K562 (cell line): ENCODE results near the gene PPP2R3C. TPM values are rescaled to one million over a fixed set of nuclear protein-coding genes. Genes with fewer than 3 reads are reported as not detected.

Source experiments
- ATAC-seq: fragments of 200-7000 bp; cut with Tn5 transposase; 3 replicates; pipeline ENCODE4 v1.9.1; 2020; ENCODE audit warnings: moderate library complexity
- BruUV-seq: library from RNA; stranded (reverse); fragments of 400-500 nt; replicated peaks from 2 replicates; lab custom pipeline; 2021; lab: Mats Ljungman, UMichigan
- CTCF ChIA-PET: fragments of 300-600 bp; formaldehyde crosslinking; extraction: SDS; loops from one replicate; lab custom pipeline; 2021; ENCODE audit warnings: low intra/inter-chr PET ratio; lab: Yijun Ruan, JAX
- POLR2A ChIA-PET: fragments of 300-600, 350-650 bp; sonication (Branson Sonifier 250); formaldehyde crosslinking; extraction: SDS; loops from one replicate; lab custom pipeline; 2021; ENCODE audit warnings: antibody characterized with exemption, inconsistent platforms; lab: Yijun Ruan, JAX
- DNase-seq, 4 experiments: peaks; one replicate each; pipeline versions ENCODE4 v3.0.0 to v3.0.0-alpha.2; 2011 to 2018; ENCODE audit warnings: low spot score in 3 of 4, mixed read lengths in 3 of 4; ENCODE audit errors: extremely low read depth in 1 of 4
- FAIRE-seq: peaks from 2 replicates; lab custom pipeline; 2011; peaks lifted over from hg19 to GRCh38; lab: Jason Lieb, UNC
- H2AFZ ChIP-seq: 2 replicates; pipeline ENCODE4 v1.6.0; 2011; ENCODE audit warnings: low read depth, low read length, control low read depth, inconsistent platforms
- H3K27ac ChIP-seq: fragments of 200-600 bp; 3 replicates; pipeline ENCODE4 v1.8.0; 2011; ENCODE audit warnings: low read depth, mild to moderate bottlenecking, control low read depth, inconsistent platforms, low read length, moderate library complexity, mixed read lengths; ENCODE audit errors: extremely low read depth
- H3K27me3 ChIP-seq, 2 experiments: fragments of 300-600 bp in 1 of 2; 2 replicates in 1 of 2; 3 replicates in 1 of 2; pipeline versions ENCODE4 v1.6.0 to v1.8.0; 2011; ENCODE audit warnings: inconsistent platforms in 2 of 2, low read length in 2 of 2, mild to moderate bottlenecking in 1 of 2, mixed read lengths in 1 of 2, moderate library complexity in 1 of 2; ENCODE audit not compliant: control insufficient read depth in 2 of 2, insufficient read depth in 2 of 2
- H3K36me3 ChIP-seq: fragments of 300-600 bp; 3 replicates; pipeline ENCODE4 v1.8.0; 2011; ENCODE audit warnings: mild to moderate bottlenecking, low read length, inconsistent platforms; ENCODE audit not compliant: control insufficient read depth, insufficient read depth
- H3K4me1 ChIP-seq, 2 experiments: fragments of 200-600 bp in 1 of 2; replicated peaks in 1 of 2; 2 replicates in 1 of 2; 3 replicates in 1 of 2; pipeline versions ENCODE4 v1.5.1 to v1.8.0; 2011; ENCODE audit warnings: inconsistent platforms in 2 of 2, low read length in 2 of 2, mild to moderate bottlenecking in 1 of 2, mixed read lengths in 1 of 2, moderate library complexity in 1 of 2; ENCODE audit not compliant: control insufficient read depth in 2 of 2, insufficient read depth in 2 of 2
- H3K4me2 ChIP-seq: 2 replicates; pipeline ENCODE4 v1.6.1; 2011; ENCODE audit warnings: low read length, control low read depth, inconsistent platforms, mixed read lengths; ENCODE audit not compliant: insufficient read depth
- H3K4me3 ChIP-seq: fragments of 200-600 bp; sonication (generic), shearing (Covaris generic); 2 replicates; pipeline ENCODE4 v1.5.1; 2016; ENCODE audit warnings: control low read depth, inconsistent platforms
- H3K79me2 ChIP-seq: fragments of 200-600 bp; 3 replicates; pipeline ENCODE4 v1.8.0; 2011; ENCODE audit warnings: low read length, inconsistent platforms; ENCODE audit not compliant: control insufficient read depth, insufficient read depth
- H3K9ac ChIP-seq, 2 experiments: 2 replicates each; pipeline versions ENCODE4 v1.6.0 to v1.6.1; 2011; ENCODE audit warnings: low read depth in 2 of 2, low read length in 2 of 2, control low read depth in 1 of 2, inconsistent platforms in 1 of 2, mild to moderate bottlenecking in 1 of 2, mixed read lengths in 1 of 2; ENCODE audit not compliant: insufficient read depth in 1 of 2
- H3K9me1 ChIP-seq: one replicate; pipeline ENCODE4 v1.6.0; 2011; ENCODE audit warnings: inconsistent platforms, mild to moderate bottlenecking, low read length, moderate library complexity; ENCODE audit not compliant: control insufficient read depth, insufficient read depth
- H3K9me3 ChIP-seq: replicated peaks from 2 replicates; pipeline ENCODE4 v1.5.1; 2011; ENCODE audit warnings: low read depth, low read length, inconsistent platforms; ENCODE audit not compliant: control insufficient read depth, insufficient read depth
- H4K20me1 ChIP-seq: replicated peaks from 2 replicates; pipeline ENCODE4 v1.6.1; 2011; ENCODE audit warnings: low read length, inconsistent platforms, mixed read lengths; ENCODE audit not compliant: control insufficient read depth, insufficient read depth
- AFF1 ChIP-seq, 2 experiments: fragments of 450-650 bp; IDR thresholded peaks; 2 replicates each; pipeline ENCODE4 v1.6.1; 2018; ENCODE audit warnings: mild to moderate bottlenecking in 2 of 2, low read depth in 1 of 2; ENCODE audit not compliant: partially characterized antibody in 2 of 2
- HDAC1 ChIP-seq, 2 experiments: fragments of 450-650 bp; IDR thresholded peaks; 2 replicates each; pipeline ENCODE4 v1.6.1; 2016 to 2017; ENCODE audit warnings: inconsistent platforms in 1 of 2, mild to moderate bottlenecking in 1 of 2, moderate library complexity in 1 of 2
- HDAC2 ChIP-seq: fragments of 450-650 bp; IDR thresholded peaks from 2 replicates; pipeline ENCODE4 v1.6.1; 2016; ENCODE audit warnings: mild to moderate bottlenecking
- HNRNPH1 ChIP-seq: fragments of 200-400 bp; formaldehyde crosslinking; optimal IDR thresholded peaks from 2 replicates; pipeline ENCODE3; 2017; ENCODE audit warnings: low read depth, mild to moderate bottlenecking, low read length, moderate library complexity
- LEF1 ChIP-seq: fragments of 450-650 bp; IDR thresholded peaks from 2 replicates; pipeline ENCODE4 v1.6.1; 2016; ENCODE audit warnings: mild to moderate bottlenecking
- MYC ChIP-seq, 2 experiments: fragments of 250-450 bp in 1 of 2; sonication (Bioruptor Pico) in 1 of 2; IDR thresholded peaks; 2 replicates each; pipeline versions ENCODE4 v1.5.1 to v1.6.1; 2012 to 2021; ENCODE audit warnings: low read depth in 2 of 2, borderline replicate concordance in 1 of 2, improper control_type of control experiment in 1 of 2, low read length in 1 of 2, mild to moderate bottlenecking in 1 of 2, moderate library complexity in 1 of 2
- NFIC ChIP-seq: fragments of 450-650 bp; IDR thresholded peaks from 2 replicates; pipeline ENCODE4 v1.6.1; 2017; ENCODE audit warnings: mild to moderate bottlenecking, inconsistent platforms
- PHF8 ChIP-seq: fragments of 200-600 bp; sonication (generic); IDR thresholded peaks from 2 replicates; pipeline ENCODE4 v1.6.1; 2012; ENCODE audit warnings: mixed run types, mild to moderate bottlenecking, inconsistent platforms, low read length, moderate library complexity, borderline replicate concordance
- STAG1 ChIP-seq: sonication (generic); formaldehyde crosslinking; IDR thresholded peaks from 2 replicates; pipeline ENCODE4 v1.5.0; 2020; ENCODE audit warnings: missing genetic modification reagents, borderline replicate concordance
- TEAD1 ChIP-seq, 2 experiments: fragments of 450-650 bp in 1 of 2; sonication (generic) in 1 of 2; formaldehyde crosslinking; IDR thresholded peaks; 2 replicates each; pipeline versions ENCODE4 v1.4.0 to v1.8.0; 2020 to 2022; ENCODE audit warnings: mild to moderate bottlenecking in 2 of 2, missing genetic modification reagents in 1 of 2
- ZNF586 ChIP-seq: fragments of 450-650 bp; formaldehyde crosslinking; conservative IDR thresholded peaks from 2 replicates; pipeline ENCODE4 v1.4.0; 2020; ENCODE audit warnings: mild to moderate bottlenecking, moderate library complexity
- ZNF589 ChIP-seq: fragments of 200-800 bp; sonication (Bioruptor generic); IDR thresholded peaks from 2 replicates; pipeline ENCODE4 v1.6.1; 2016; ENCODE audit warnings: low read depth, missing genetic modification characterization, missing compliant biosample characterization
- WGBS: fragments of 100-300 bp; shearing (Covaris generic); methylation state at CpG from one replicate; pipeline ENCODE4 v1.1.6; 2016; ENCODE audit warnings: low coverage, mixed read lengths; ENCODE audit not compliant: insufficient coverage; ENCODE audit errors: missing lambda C conversion rate; 5-methylcytosine and 5-hydroxymethylcytosine counted together
- in situ Hi-C: fragments of 300-500 bp; cut with MboI; formaldehyde crosslinking; loops from 4 replicates; pipeline ENCODE4 v1.15.0; 2018; ENCODE audit warnings: inconsistent platforms, mixed read lengths
- intact Hi-C: fragments of 100-400 bp; cut with micrococcal nuclease; formaldehyde crosslinking; loops from 2 replicates; pipeline ENCODE4 v1.14.2; 2022
- polyA plus RNA-seq, 8 experiments: library from polyadenylated mRNA; depleted of rRNA in 4 of 8; stranded (reverse) in 5 of 8; unstranded in 3 of 8; fragments of >200 nt; fragmentation: Nextera tagmentation in 2 of 8; fragmentation: Illumina TruSeq in 1 of 8; extraction: Ambion mirVana in 2 of 8; extraction: Trizol in 1 of 8; gene quantifications; 2 replicates each; pipeline versions ENCODE4 v1.2.1 to v1.2.3, GENCODE V29; 2011 to 2014; ENCODE audit warnings: inconsistent platforms in 1 of 8, missing spikeins in 1 of 8
- total RNA-seq, 7 experiments: library from RNA; depleted of rRNA in 6 of 7; stranded (reverse); fragments of >200 nt in 6 of 7; fragmentation: Illumina TruSeq in 2 of 7; extraction: Trizol in 2 of 7; gene quantifications; 2 replicates each; pipeline versions ENCODE4 v1.2.1 to v1.2.3, GENCODE V29; 2011 to 2021; ENCODE audit warnings: low replicate concordance in 1 of 7
- TF ChIP-seq, protein P1 (sequence below): fragments of 250-450 bp; sonication (Bioruptor Pico); IDR thresholded peaks from 2 replicates; pipeline ENCODE4 v1.9.0; 2021; ENCODE audit warnings: mild to moderate bottlenecking, inconsistent platforms

Gene PPP2R3C
- total and polyA plus RNA-seq, 9 of the 15 experiments (the other 6 are each of a cell fraction or from before 2014, with no cell fraction given) = 14.7 to 43.3 (median 22.7) TPM

DNA sequence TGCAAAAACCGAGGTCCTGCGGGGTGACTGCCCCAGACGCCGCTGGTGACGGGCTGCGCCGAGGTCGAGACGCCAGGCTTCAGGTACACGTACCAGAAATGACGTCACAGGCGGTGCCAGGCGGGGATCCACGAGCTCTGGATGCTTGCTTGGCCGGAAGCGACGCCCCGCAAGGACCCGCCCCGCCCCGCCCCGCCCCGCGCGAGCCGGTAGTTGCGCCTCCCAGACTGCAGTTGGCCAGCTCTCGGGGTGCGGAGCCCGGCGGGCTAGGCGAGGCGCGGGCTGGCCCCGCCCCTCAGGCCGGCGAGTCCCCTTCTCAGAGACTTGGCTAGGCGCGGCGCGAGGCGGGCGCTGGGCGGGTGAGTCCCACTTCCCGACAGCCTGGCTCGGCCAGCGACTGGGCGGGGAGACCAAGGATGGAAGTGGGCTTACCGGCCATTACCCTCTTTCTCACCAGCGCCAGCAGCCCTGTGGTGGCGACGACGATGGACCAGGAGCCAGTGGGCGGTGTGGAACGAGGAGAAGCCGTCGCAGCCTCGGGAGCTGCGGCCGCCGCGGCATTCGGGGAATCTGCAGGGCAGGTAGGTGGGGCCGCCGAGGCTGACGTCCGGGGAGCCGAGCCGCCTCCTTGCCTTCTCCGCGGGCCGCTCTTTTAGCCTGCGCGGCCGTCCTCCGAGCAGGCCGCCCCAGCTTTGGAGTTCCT lies 75.6 kb downstream of the PPP2R3C start, which contains the start of gene FAM177A1 (continued):
- TF ChIP-seq MYC (IDR thresholded peaks at IDR 0.05; ENCODE audit: low read depth, low read length) (peak; percentile 39; the same call in 1 of the 2 replicates), MYC (CRISPR knock-in tag; IDR thresholded peaks at IDR 0.05; ENCODE audit: borderline replicate concordance, low read depth) (no peak; the same call in 1 of the 2 replicates)
- TF ChIP-seq, protein P1, sequence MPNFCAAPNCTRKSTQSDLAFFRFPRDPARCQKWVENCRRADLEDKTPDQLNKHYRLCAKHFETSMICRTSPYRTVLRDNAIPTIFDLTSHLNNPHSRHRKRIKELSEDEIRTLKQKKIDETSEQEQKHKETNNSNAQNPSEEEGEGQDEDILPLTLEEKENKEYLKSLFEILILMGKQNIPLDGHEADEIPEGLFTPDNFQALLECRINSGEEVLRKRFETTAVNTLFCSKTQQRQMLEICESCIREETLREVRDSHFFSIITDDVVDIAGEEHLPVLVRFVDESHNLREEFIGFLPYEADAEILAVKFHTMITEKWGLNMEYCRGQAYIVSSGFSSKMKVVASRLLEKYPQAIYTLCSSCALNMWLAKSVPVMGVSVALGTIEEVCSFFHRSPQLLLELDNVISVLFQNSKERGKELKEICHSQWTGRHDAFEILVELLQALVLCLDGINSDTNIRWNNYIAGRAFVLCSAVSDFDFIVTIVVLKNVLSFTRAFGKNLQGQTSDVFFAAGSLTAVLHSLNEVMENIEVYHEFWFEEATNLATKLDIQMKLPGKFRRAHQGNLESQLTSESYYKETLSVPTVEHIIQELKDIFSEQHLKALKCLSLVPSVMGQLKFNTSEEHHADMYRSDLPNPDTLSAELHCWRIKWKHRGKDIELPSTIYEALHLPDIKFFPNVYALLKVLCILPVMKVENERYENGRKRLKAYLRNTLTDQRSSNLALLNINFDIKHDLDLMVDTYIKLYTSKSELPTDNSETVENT (CRISPR knock-in tag) = 0 out of 2 replicates have a peak, but pooled peaks have one; percentile 31

- BruUV-seq = no TSS peak
- WGBS = 0% methylated on average over 6 of the region's 6 CpGs
- intact Hi-C loops = loop anchor here (1.0 to 10.0 kb wide), 4 partner anchors 63 to 359 kb away; partner anchors contain the start of genes NFKBIA, PRORP and SRP54
- H3K4me1 ChIP-seq = peaks cover 9 to 12% of the 10 kb centered on the region in 2 experiments; a peak in 3 of 5 replicates
- POLR2A ChIA-PET = interaction anchor here (1.5 kb wide), 1 partner anchor 9 kb away, joined by 6 read pairs; no protein-coding TSS in a partner anchor
- peak overlapping the region; percentile 81 for H3K27ac ChIP-seq
- no peaks in the 10 kb centered on the region for H3K9me1 ChIP-seq
- peak overlapping the region; percentile 87 for H3K4me2 ChIP-seq
- FAIRE-seq (no peak), ATAC-seq (no peak), DNase-seq (no peak)
- peaks cover 41% of the 10 kb centered on the region for H3K79me2 ChIP-seq
- peak overlapping the region; percentile 69 for H3K4me3 ChIP-seq
- H3K36me3 ChIP-seq = 0 out of 3 replicates have a peak, but pooled peaks cover 5% of the 10 kb centered on the region
- no peaks in the 10 kb centered on the region for H4K20me1 ChIP-seq
- H3K9me3 ChIP-seq = no peaks in the 10 kb centered on the region
- CTCF ChIA-PET = no interaction called here
- H3K27me3 ChIP-seq = no peaks in the 10 kb centered on the region
- in situ Hi-C loops = no loop called here
- peak overlapping the region; percentile 78 to 93 for H3K9ac ChIP-seq
- H2AFZ ChIP-seq = peak overlapping the region; percentile 89
- no peak for TF ChIP-seq ZNF586 (CRISPR knock-in tag)
- no peak for TF ChIP-seq ZNF589 (CRISPR knock-in tag)
- peak; percentile 47 for TF ChIP-seq NFIC
- TF ChIP-seq STAG1 (CRISPR knock-in tag) = no peak
- peak in 1 of 2 experiments; percentile 35 for TF ChIP-seq AFF1 (IDR thresholded peaks at IDR 0.05; ENCODE audit: low read depth in 1 of 2, partially characterized antibody in 2 of 2)
- peak in 1 of 2 experiments; percentile 8; a peak in 1 of 4 replicates for TF ChIP-seq HDAC1 (IDR thresholded peaks at IDR 0.05)
- TF ChIP-seq PHF8 = peak; percentile 65; the same call in 1 of the 2 replicates
- TF ChIP-seq HDAC2 = peak; percentile 35; the same call in 1 of the 2 replicates
- TF ChIP-seq HNRNPH1 = no peak
- 0 out of 4 replicates have a peak, but pooled peaks of 1 of the 2 experiments have one; percentile 31 for TF ChIP-seq TEAD1 (CRISPR knock-in tag; IDR thresholded peaks at IDR 0.05)
- TF ChIP-seq LEF1 = no peak
These were observed 76.1 kb downstream of the PPP2R3C start for GRCh38 chr14:35045798-35046047.
